Right lobe of liver (tissue), 6 donors: ENCODE data around the gene DCLK3. TPM values are rescaled to one million over a fixed set of nuclear protein-coding genes. Genes with fewer than 3 reads are reported as not detected.

Source experiments
- ATAC-seq, 4 donors: fragments of 200-7000 bp; cut with Tn5 transposase; one replicate each; pipeline ENCODE4 v1.9.1; 2020; ENCODE audit warnings: mild to moderate bottlenecking in 4 of 4, moderate library complexity in 4 of 4
- DNase-seq, 3 donors: peaks; one replicate each; pipeline ENCODE4 v3.0.0-alpha.2; 2020
- H3K27ac ChIP-seq, 3 donors: fragments of 200-600 bp; one replicate each; pipeline ENCODE4 v1.8.0; 2022
- H3K27me3 ChIP-seq, 2 donors: fragments of 200-600 bp; one replicate each; pipeline ENCODE4 v1.8.0; 2022
- H3K36me3 ChIP-seq, 4 donors: fragments of 200-600 bp; sonication (generic) in 1 of 4; one replicate each; pipeline versions ENCODE4 v1.5.1 to v1.8.0; 2017 to 2022; ENCODE audit warnings: control low read depth in 1 of 4
- H3K4me1 ChIP-seq, 4 donors: fragments of 200-600 bp; sonication (generic) in 1 of 4; one replicate each; pipeline versions ENCODE4 v1.5.1 to v1.8.0; 2017 to 2022; ENCODE audit warnings: control low read depth in 1 of 4
- H3K4me3 ChIP-seq, 3 donors: fragments of 200-600 bp; one replicate each; pipeline ENCODE4 v1.8.0; 2022
- H3K9me3 ChIP-seq, 4 donors: fragments of 200-600 bp; sonication (generic) in 1 of 4; one replicate each; pipeline versions ENCODE4 v1.5.1 to v1.8.0; 2017 to 2022; ENCODE audit warnings: control low read depth in 1 of 4
- POLR2A ChIP-seq: fragments of 450-650 bp; IDR thresholded peaks from one replicate; pipeline ENCODE4 v1.6.1; 2017; ENCODE audit warnings: antibody characterized with exemption, mild to moderate bottlenecking
- WGBS: methylation state at CpG from one replicate; pipeline ENCODE4 v1.1.6; 2018; ENCODE audit warnings: low coverage, low lambda C conversion rate; ENCODE audit not compliant: insufficient coverage; ENCODE audit errors: missing lambda C conversion rate; 5-methylcytosine and 5-hydroxymethylcytosine counted together
- intact Hi-C, 2 donors: fragments of 100-400 bp; cut with DNase I; formaldehyde crosslinking; loops; one replicate each; pipeline versions ENCODE4 v1.11.2 to v1.14.1; 2022
- total RNA-seq, 6 experiments: library from RNA; depleted of rRNA in 2 of 6; stranded (reverse); fragments of >200 nt in 2 of 6; fragmentation: NEBNext Ultra II Directional in 3 of 6; extraction: Animal tissue kit (Norgen Biotek cat#: 25700) in 3 of 6; gene quantifications; one replicate each; pipeline versions ENCODE4 v1.1.0 to v1.2.4, GENCODE V29; 2016 to 2023
- TF ChIP-seq, protein P1 (sequence below), 4 donors: fragments of 200-600 bp in 3 of 4; fragments of 450-650 bp in 1 of 4; IDR thresholded peaks; one replicate each; pipeline versions ENCODE4 v1.5.1 to v1.8.0; 2016 to 2022; ENCODE audit warnings: antibody characterized with exemption in 4 of 4, mild to moderate bottlenecking in 2 of 4
- donor health status: DM: no; HTN: yes; CAD: no.
- donor health status: DM: no; HTN: no; CAD: no.
- donor health status: DM: no; HTN: no; CAD: no.
- donor health status: DM: no; HTN: yes; CAD: no.
- donor health status: DM: no; HTN: yes; CAD: no.

The DCLK3 gene
- total RNA-seq, 6 experiments from 2014 or later = 0.06 to 0.34 TPM; not detected in 4

DNA sequence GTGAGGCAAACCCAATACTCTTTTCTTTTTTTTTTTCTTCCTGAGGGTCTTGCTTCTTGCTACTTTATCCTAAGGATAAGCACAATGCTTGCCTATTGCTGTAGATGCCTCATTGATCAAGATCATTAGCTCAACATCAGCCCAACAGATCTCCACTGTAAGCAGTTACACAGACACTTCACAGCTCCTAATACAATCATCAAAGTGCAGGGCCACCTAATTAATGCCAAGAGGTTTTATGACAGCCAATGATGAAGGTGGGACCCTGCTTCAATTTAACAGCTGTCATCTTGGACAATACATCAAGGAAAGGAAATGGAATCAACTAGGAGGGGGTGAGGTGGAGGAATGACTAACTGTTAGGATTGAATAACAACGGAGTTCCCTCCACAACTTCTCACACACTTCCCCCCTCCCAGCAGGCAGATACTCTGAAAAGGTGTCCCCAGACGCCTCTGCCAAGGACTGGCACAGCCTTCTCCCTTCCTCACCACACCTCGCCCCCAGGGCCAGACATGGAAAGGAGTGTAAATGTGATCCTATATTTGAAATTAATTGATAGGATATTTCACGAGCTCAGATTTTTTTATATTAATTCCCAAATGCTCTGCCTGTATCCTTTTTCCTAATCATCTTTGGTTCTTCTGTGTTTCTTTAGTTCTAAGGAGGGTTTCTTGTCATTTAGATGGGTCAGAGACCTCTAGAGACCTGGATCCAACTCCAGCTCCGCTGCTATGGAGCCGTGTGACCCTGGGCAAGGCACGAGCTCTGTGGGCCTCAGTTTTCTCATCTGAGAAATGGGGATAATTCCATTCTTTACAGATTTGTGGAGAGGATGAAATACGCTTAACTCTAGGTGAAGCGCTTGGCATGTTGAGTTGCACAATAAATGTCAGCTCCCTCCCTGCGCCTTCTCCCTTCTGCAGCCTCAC lies 1.2 kb downstream of the DCLK3 start:
- TF ChIP-seq, protein P1, sequence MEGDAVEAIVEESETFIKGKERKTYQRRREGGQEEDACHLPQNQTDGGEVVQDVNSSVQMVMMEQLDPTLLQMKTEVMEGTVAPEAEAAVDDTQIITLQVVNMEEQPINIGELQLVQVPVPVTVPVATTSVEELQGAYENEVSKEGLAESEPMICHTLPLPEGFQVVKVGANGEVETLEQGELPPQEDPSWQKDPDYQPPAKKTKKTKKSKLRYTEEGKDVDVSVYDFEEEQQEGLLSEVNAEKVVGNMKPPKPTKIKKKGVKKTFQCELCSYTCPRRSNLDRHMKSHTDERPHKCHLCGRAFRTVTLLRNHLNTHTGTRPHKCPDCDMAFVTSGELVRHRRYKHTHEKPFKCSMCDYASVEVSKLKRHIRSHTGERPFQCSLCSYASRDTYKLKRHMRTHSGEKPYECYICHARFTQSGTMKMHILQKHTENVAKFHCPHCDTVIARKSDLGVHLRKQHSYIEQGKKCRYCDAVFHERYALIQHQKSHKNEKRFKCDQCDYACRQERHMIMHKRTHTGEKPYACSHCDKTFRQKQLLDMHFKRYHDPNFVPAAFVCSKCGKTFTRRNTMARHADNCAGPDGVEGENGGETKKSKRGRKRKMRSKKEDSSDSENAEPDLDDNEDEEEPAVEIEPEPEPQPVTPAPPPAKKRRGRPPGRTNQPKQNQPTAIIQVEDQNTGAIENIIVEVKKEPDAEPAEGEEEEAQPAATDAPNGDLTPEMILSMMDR (IDR thresholded peaks at IDR 0.05) = no peak
- no peak for TF ChIP-seq POLR2A
- Histone ChIP-seq H3K27me3 (peaks cover 0 to 7% of the 10 kb centered on the region in 2 donors), H3K4me1 (no peaks in the 10 kb centered on the region), H3K4me3 (no peak overlapping the region), H3K9me3 (no peaks in the 10 kb centered on the region), H3K36me3 (no peaks in the 10 kb centered on the region), H3K27ac (no peak overlapping the region)
- intact Hi-C loops = no loop called here
- WGBS = 59% methylated on average over 8 of the region's 10 CpGs
- ATAC-seq (no peak), DNase-seq (no peak)

DNA sequence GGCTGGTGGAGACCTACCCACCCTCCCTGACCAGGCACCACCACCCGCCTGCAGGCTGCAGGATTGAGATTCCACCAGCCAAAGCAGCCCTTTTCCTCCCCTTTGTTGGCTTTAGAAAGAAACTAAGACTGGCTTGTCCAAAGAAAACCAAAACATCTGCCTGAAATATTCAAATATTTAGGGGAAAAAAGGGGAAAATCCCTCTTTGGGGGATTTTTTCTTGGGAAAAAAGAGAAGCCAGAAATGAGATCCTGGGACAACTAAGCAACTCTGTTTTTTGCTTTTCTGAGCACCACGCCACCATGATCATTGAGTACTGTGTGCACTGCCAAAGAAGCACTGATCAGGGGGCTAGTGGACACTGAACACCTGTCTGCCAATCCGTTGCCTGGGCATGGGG lies 2.6 kb downstream of the DCLK3 start:
- Histone ChIP-seq H3K27me3 (peaks cover 0 to 7% of the 10 kb centered on the region in 2 donors), H3K4me3 (no peak overlapping the region), H3K4me1 (no peaks in the 10 kb centered on the region), H3K9me3 (no peaks in the 10 kb centered on the region), H3K36me3 (no peaks in the 10 kb centered on the region), H3K27ac (no peak overlapping the region)
- no peak for TF ChIP-seq POLR2A
- TF ChIP-seq, protein P1 (IDR thresholded peaks at IDR 0.05) = no peak
- 64% methylated on average over 3 of the region's 3 CpGs for WGBS
- no peak for ATAC-seq
- intact Hi-C loops = no loop called here
- DNase-seq = no peak

DNA sequence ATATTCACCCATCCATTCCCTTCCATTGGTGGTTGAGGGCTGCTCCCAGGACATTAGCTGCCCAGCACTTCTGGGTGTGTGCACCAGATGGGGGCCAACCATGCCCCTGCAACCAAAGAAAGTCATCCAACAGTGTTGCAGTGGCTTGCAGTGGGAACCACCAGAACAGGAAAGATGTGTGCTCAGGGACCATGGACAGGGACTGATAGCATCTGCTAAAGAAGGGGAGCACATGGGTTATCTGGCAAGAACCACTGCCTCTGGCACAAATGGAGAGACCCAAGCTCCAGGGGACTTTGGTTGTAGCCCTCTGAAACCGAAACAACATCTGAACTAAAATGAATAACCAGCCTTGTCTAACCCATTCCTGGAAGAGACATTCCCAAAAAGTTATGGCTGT lies 8.1 kb downstream of the DCLK3 start:
- ATAC-seq = no peak
- no peak for DNase-seq
- no CpG with 5 or more reads among the region's 1 CpG for WGBS
- no peaks in the 10 kb centered on the region for H3K9me3 ChIP-seq
- H3K27ac ChIP-seq = no peak overlapping the region
- no peaks in the 10 kb centered on the region for H3K4me1 ChIP-seq
- H3K36me3 ChIP-seq = no peaks in the 10 kb centered on the region
- H3K27me3 ChIP-seq = no peaks in the 10 kb centered on the region
- H3K4me3 ChIP-seq = no peak overlapping the region
- no peak for TF ChIP-seq POLR2A
- TF ChIP-seq, protein P1 (IDR thresholded peaks at IDR 0.05) = no peak
- intact Hi-C loops = no loop called here

DNA sequence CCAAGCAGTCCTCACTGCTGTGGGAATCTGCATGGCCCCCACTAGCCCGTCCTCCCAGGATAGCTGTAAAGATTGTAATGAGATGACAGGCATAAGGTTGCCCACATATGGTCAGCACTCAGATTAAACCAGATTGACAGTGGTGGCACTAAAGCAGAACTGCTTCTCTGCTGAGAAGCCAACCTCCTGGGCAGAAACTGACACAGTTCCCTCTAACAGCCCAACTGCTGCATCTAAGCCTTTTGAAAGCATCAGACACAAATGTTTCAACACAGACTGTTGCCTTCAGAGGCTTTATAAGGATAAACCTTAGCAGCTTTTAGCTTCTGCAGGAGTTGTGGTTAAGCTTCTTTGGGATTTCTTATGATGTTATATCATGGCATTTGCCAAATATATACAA lies 13.0 kb downstream of the DCLK3 start:
- H3K27me3 ChIP-seq = no peaks in the 10 kb centered on the region
- H3K9me3 ChIP-seq = no peaks in the 10 kb centered on the region
- no peak overlapping the region for H3K4me3 ChIP-seq
- ATAC-seq = no peak
- H3K27ac ChIP-seq = no peak overlapping the region
- no peaks in the 10 kb centered on the region for H3K36me3 ChIP-seq
- TF ChIP-seq, protein P1 (IDR thresholded peaks at IDR 0.05) = no peak
- TF ChIP-seq POLR2A = no peak
- intact Hi-C loops = no loop called here
- H3K4me1 ChIP-seq = no peaks in the 10 kb centered on the region
- no CpG with 5 or more reads among the region's 1 CpG for WGBS
- DNase-seq = no peak
